Mucosa of descending colon (tissue), 3 donors: ENCODE measurements around the gene OAF. TPM values are rescaled to one million over a fixed set of nuclear protein-coding genes. Genes with fewer than 3 reads are reported as not detected.
"Not testable (repeated sequence)": the region's sequence is repeated elsewhere in the genome, so short reads cannot be mapped to it uniquely, and the experiment has no call there.

Experiments
- ATAC-seq: fragments of 200-7000 bp; cut with Tn5 transposase; one replicate; pipeline ENCODE4 v1.9.1; 2020; ENCODE audit warnings: mild to moderate bottlenecking, moderate library complexity
- DNase-seq, 3 donors: peaks; one replicate each; pipeline ENCODE4 v3.0.0-alpha.2; 2020
- H3K36me3 ChIP-seq: fragments of 200-600 bp; one replicate; pipeline ENCODE4 v1.8.0; 2021; ENCODE audit warnings: low read depth, mild to moderate bottlenecking
- H3K4me1 ChIP-seq: fragments of 200-600 bp; one replicate; pipeline ENCODE4 v1.8.0; 2021; ENCODE audit warnings: low read depth, mild to moderate bottlenecking
- H3K4me3 ChIP-seq: fragments of 200-600 bp; one replicate; pipeline ENCODE4 v1.8.0; 2021; ENCODE audit warnings: mild to moderate bottlenecking
- H3K9me3 ChIP-seq: fragments of 200-600 bp; one replicate; pipeline ENCODE4 v1.8.0; 2021; ENCODE audit warnings: mild to moderate bottlenecking
- CTCF ChIP-seq: fragments of 200-600 bp; IDR thresholded peaks from one replicate; pipeline ENCODE4 v1.8.0; 2022; ENCODE audit warnings: antibody characterized with exemption, mild to moderate bottlenecking
- intact Hi-C, 2 donors: fragments of 100-400 bp; cut with DNase I in 1 of 2; cut with micrococcal nuclease in 1 of 2; formaldehyde crosslinking; loops; one replicate each; pipeline versions ENCODE4 v1.11.0 to v1.11.1; 2022; cut with DNase I, micrococcal nuclease
- total RNA-seq, 3 donors: library from RNA; stranded (reverse); fragmentation: NEBNext Ultra II Directional in 2 of 3; extraction: Animal tissue kit (Norgen Biotek cat#: 25700) in 2 of 3; gene quantifications; one replicate each; pipeline versions ENCODE4 v1.2.1 to v1.2.4, GENCODE V29; 2021 to 2023
- donor health status: DM: no; HTN: no; CAD: no; lungs with moderate emphysema.
- donor health status: DM: no; HTN: no; CAD: no.
- donor health status: DM: no; HTN: yes; CAD: no.

The OAF gene
- total RNA-seq, 3 donors from 2014 or later: 96.4 to 217 (median 133) TPM

GRCh38 chr11:120174866-120175265, 36.0 kb upstream of the OAF start:
- intact Hi-C loops: loop anchor here (5.0 kb wide), 3 partner anchors 52 to 127 kb away; no protein-coding TSS in a partner anchor
- TF ChIP-seq CTCF: no peak
- ATAC-seq (no peak), DNase-seq (no peak)
- H3K9me3 ChIP-seq: no peaks in the 10 kb centered on the region
- H3K4me1 ChIP-seq: no peaks in the 10 kb centered on the region
- H3K4me3 ChIP-seq: no peak overlapping the region
- H3K36me3 ChIP-seq: no peaks in the 10 kb centered on the region

GRCh38 chr11:120178561-120179056, 32.2 kb upstream of the OAF start:
- TF ChIP-seq CTCF: no peak
- intact Hi-C loops: loop anchor here in 1 of 2 donors (5.0 kb wide), 1 partner anchor 54 kb away; no protein-coding TSS in a partner anchor

GRCh38 chr11:120179057-120179672, 31.7 kb upstream of the OAF start:
- H3K4me3 ChIP-seq: no peak overlapping the region
- intact Hi-C loops: loop anchor here in 1 of 2 donors (5.0 kb wide), 1 partner anchor 53 kb away; no protein-coding TSS in a partner anchor
- ATAC-seq (no peak), DNase-seq (no peak)
- TF ChIP-seq CTCF: no peak
- no peaks in the 10 kb centered on the region for H3K9me3 ChIP-seq
- H3K36me3 ChIP-seq: no peaks in the 10 kb centered on the region
- peaks cover 13% of the 10 kb centered on the region for H3K4me1 ChIP-seq

More at GRCh38 chr11:120178561-120179056, 32.2 kb upstream of the OAF start:
- no peaks in the 10 kb centered on the region for H3K9me3 ChIP-seq
- no peak overlapping the region for H3K4me3 ChIP-seq
- H3K36me3 ChIP-seq: no peaks in the 10 kb centered on the region
- no peak for DNase-seq
- ATAC-seq: no peak
- H3K4me1 ChIP-seq: peaks cover 7% of the 10 kb centered on the region

GRCh38 chr11:120180063-120180462, 30.8 kb upstream of the OAF start:
- not testable (repeated sequence) for ATAC-seq, H3K9me3 ChIP-seq, H3K36me3 ChIP-seq, H3K4me3 ChIP-seq
- peak in 1 of 3 donors; percentile 24 for DNase-seq
- intact Hi-C loops: loop anchor here in 1 of 2 donors (5.0 kb wide), 1 partner anchor 42 kb away; no protein-coding TSS in a partner anchor
- peaks cover 19% of the 10 kb centered on the region for H3K4me1 ChIP-seq

GRCh38 chr11:120180551-120181232, 30.1 kb upstream of the OAF start:
- peaks cover 20% of the 10 kb centered on the region for H3K4me1 ChIP-seq
- H3K36me3 ChIP-seq: no peaks in the 10 kb centered on the region
- no peak overlapping the region for H3K4me3 ChIP-seq
- no peak for TF ChIP-seq CTCF
- ATAC-seq (no peak), DNase-seq (peak in 2 of 3 donors; percentile 5 to 23)
- H3K9me3 ChIP-seq: no peaks in the 10 kb centered on the region
- intact Hi-C loops: loop anchor here in 1 of 2 donors (5.0 kb wide), 1 partner anchor 42 kb away; no protein-coding TSS in a partner anchor
